HEK293 (cell line): ENCODE data around the gene SAMD14.

ENCODE experiments used
- CTCF ChIA-PET: fragments of 350-600 bp; formaldehyde crosslinking; extraction: SDS; loops from one replicate; lab custom pipeline; 2021; ENCODE audit warnings: antibody characterized with exemption; lab: Yijun Ruan, JAX
- POLR2A ChIA-PET: fragments of 300-600 bp; formaldehyde crosslinking; extraction: SDS; loops from one replicate; lab custom pipeline; 2020; ENCODE audit warnings: antibody characterized with exemption, inconsistent platforms; lab: Yijun Ruan, JAX
- H3K27ac ChIP-seq: fragments of 200-500 bp; sonication (Bioruptor generic); 2 replicates; pipeline ENCODE4 v1.5.1; 2014; ENCODE audit warnings: low read depth, low read length, control low read depth, inconsistent platforms; ENCODE audit errors: extremely low read depth
- H3K36me3 ChIP-seq, 2 experiments: fragments of 200-500 bp in 1 of 2; sonication (Bioruptor generic) in 1 of 2; 1 replicate in 1 of 2; 2 replicates in 1 of 2; pipeline ENCODE4 v1.5.1; 2014 to 2017; ENCODE audit warnings: inconsistent platforms in 2 of 2, low read length in 2 of 2; ENCODE audit not compliant: control insufficient read depth in 2 of 2, insufficient read depth in 1 of 2
- H3K4me1 ChIP-seq: fragments of 200-500 bp; sonication (Bioruptor generic); 2 replicates; pipeline ENCODE4 v1.5.1; 2014; ENCODE audit warnings: mild to moderate bottlenecking, low read length, inconsistent platforms; ENCODE audit not compliant: control insufficient read depth, insufficient read depth
- H3K4me3 ChIP-seq: 2 replicates; pipeline ENCODE4 v1.5.1; 2011; ENCODE audit warnings: low read depth, mild to moderate bottlenecking, control low read depth, low read length, moderate library complexity
- H3K9me3 ChIP-seq: fragments of 200-500 bp; sonication (Bioruptor generic); 2 replicates; pipeline ENCODE4 v1.5.1; 2014; ENCODE audit warnings: low read depth, low read length, inconsistent platforms; ENCODE audit not compliant: control insufficient read depth, insufficient read depth
- BCL11A ChIP-seq: fragments of 450-650 bp; formaldehyde crosslinking; IDR thresholded peaks from 2 replicates; pipeline ENCODE4 v1.5.1; 2016; ENCODE audit warnings: low read depth, missing biosample characterization, missing genetic modification characterization
- GLIS1 ChIP-seq: fragments of 450-650 bp; formaldehyde crosslinking; IDR thresholded peaks from 2 replicates; pipeline ENCODE4 v1.5.1; 2016; ENCODE audit warnings: missing biosample characterization, missing genetic modification characterization
- GLIS2 ChIP-seq: fragments of 450-650 bp; formaldehyde crosslinking; IDR thresholded peaks from 2 replicates; pipeline ENCODE4 v1.5.1; 2016; ENCODE audit warnings: missing biosample characterization, missing genetic modification characterization
- KLF16 ChIP-seq: fragments of 450-650 bp; formaldehyde crosslinking; IDR thresholded peaks from 2 replicates; pipeline ENCODE4 v1.5.1; 2017; ENCODE audit warnings: missing biosample characterization, missing genetic modification characterization
- MZF1 ChIP-seq: fragments of 450-650 bp; formaldehyde crosslinking; IDR thresholded peaks from 2 replicates; pipeline ENCODE4 v1.5.1; 2017; ENCODE audit warnings: missing biosample characterization, missing genetic modification characterization, borderline replicate concordance
- PRDM1 ChIP-seq: fragments of 450-650 bp; formaldehyde crosslinking; IDR thresholded peaks from 2 replicates; pipeline ENCODE4; 2016; ENCODE audit warnings: missing biosample characterization, missing genetic modification characterization
- SP2 ChIP-seq: fragments of 450-650 bp; formaldehyde crosslinking; IDR thresholded peaks from 2 replicates; pipeline ENCODE4 v1.5.1; 2016; ENCODE audit warnings: missing biosample characterization, missing genetic modification characterization
- SP3 ChIP-seq: fragments of 450-650 bp; formaldehyde crosslinking; IDR thresholded peaks from 2 replicates; pipeline ENCODE4 v1.5.1; 2016; ENCODE audit warnings: missing biosample characterization, missing genetic modification characterization
- TRIM28 ChIP-seq: IDR thresholded peaks from 2 replicates; pipeline ENCODE4 v1.6.1; 2011; ENCODE audit warnings: low read length, control low read depth, borderline replicate concordance
- ZBTB17 ChIP-seq: fragments of 450-650 bp; formaldehyde crosslinking; IDR thresholded peaks from 2 replicates; pipeline ENCODE4 v1.5.1; 2016; ENCODE audit warnings: missing biosample characterization, missing genetic modification characterization
- ZEB2 ChIP-seq: fragments of 450-650 bp; formaldehyde crosslinking; IDR thresholded peaks from 2 replicates; pipeline ENCODE4 v1.5.1; 2016; ENCODE audit warnings: missing biosample characterization, missing genetic modification characterization
- ZFHX2 ChIP-seq: fragments of 450-650 bp; formaldehyde crosslinking; conservative IDR thresholded peaks from 2 replicates; pipeline ENCODE4 v1.5.1; 2016; ENCODE audit warnings: missing biosample characterization, missing genetic modification characterization
- ZFP3 ChIP-seq: fragments of 450-650 bp; formaldehyde crosslinking; IDR thresholded peaks from 2 replicates; pipeline ENCODE4 v1.5.1; 2016; ENCODE audit warnings: low read depth, missing biosample characterization, missing genetic modification characterization
- ZNF132 ChIP-seq: fragments of 450-650 bp; formaldehyde crosslinking; IDR thresholded peaks from 2 replicates; pipeline ENCODE4 v1.5.1; 2017; ENCODE audit warnings: missing biosample characterization, missing genetic modification characterization, borderline replicate concordance
- ZNF138 ChIP-seq: fragments of 450-650 bp; formaldehyde crosslinking; IDR thresholded peaks from 2 replicates; pipeline ENCODE4 v1.5.1; 2016; ENCODE audit warnings: missing biosample characterization, missing genetic modification characterization, borderline replicate concordance
- ZNF140 ChIP-seq: fragments of 450-650 bp; formaldehyde crosslinking; IDR thresholded peaks from 2 replicates; pipeline ENCODE4 v1.5.1; 2016; ENCODE audit warnings: missing biosample characterization, missing genetic modification characterization
- ZNF175 ChIP-seq: fragments of 450-650 bp; formaldehyde crosslinking; IDR thresholded peaks from 2 replicates; pipeline ENCODE4 v1.5.1; 2016; ENCODE audit warnings: missing biosample characterization, missing genetic modification characterization
- ZNF223 ChIP-seq: fragments of 450-650 bp; formaldehyde crosslinking; IDR thresholded peaks from 2 replicates; pipeline ENCODE4 v1.5.1; 2016; ENCODE audit warnings: missing biosample characterization, missing genetic modification characterization
- ZNF350 ChIP-seq: fragments of 450-650 bp; formaldehyde crosslinking; IDR thresholded peaks from 2 replicates; pipeline ENCODE4 v1.5.0; 2017; ENCODE audit warnings: missing biosample characterization, mild to moderate bottlenecking, missing genetic modification characterization
- ZNF423 ChIP-seq: fragments of 450-650 bp; formaldehyde crosslinking; IDR thresholded peaks from 2 replicates; pipeline ENCODE4 v1.5.1; 2016; ENCODE audit warnings: missing biosample characterization, missing genetic modification characterization
- ZNF433 ChIP-seq: fragments of 450-650 bp; formaldehyde crosslinking; IDR thresholded peaks from 2 replicates; pipeline ENCODE4 v1.5.1; 2016; ENCODE audit warnings: missing biosample characterization, missing genetic modification characterization, low read depth
- ZNF529 ChIP-seq: fragments of 450-650 bp; formaldehyde crosslinking; IDR thresholded peaks from 2 replicates; pipeline ENCODE4 v1.5.1; 2017; ENCODE audit warnings: missing genetic modification characterization, missing biosample characterization; ENCODE audit not compliant: insufficient replicate concordance
- ZNF558 ChIP-seq: fragments of 450-650 bp; formaldehyde crosslinking; IDR thresholded peaks from 2 replicates; pipeline ENCODE4 v1.5.1; 2016; ENCODE audit warnings: missing biosample characterization, missing genetic modification characterization
- ZNF571 ChIP-seq: fragments of 450-650 bp; formaldehyde crosslinking; IDR thresholded peaks from 2 replicates; pipeline ENCODE4 v1.5.0; 2017; ENCODE audit warnings: missing biosample characterization, missing genetic modification characterization
- ZNF585B ChIP-seq: fragments of 450-650 bp; formaldehyde crosslinking; IDR thresholded peaks from 2 replicates; pipeline ENCODE4 v1.5.1; 2016; ENCODE audit warnings: missing biosample characterization, missing genetic modification characterization
- ZNF596 ChIP-seq: fragments of 450-650 bp; IDR thresholded peaks from 2 replicates; pipeline ENCODE4 v1.5.0; 2018; ENCODE audit warnings: missing biosample characterization, mild to moderate bottlenecking, missing genetic modification characterization, moderate library complexity
- ZNF600 ChIP-seq: fragments of 450-650 bp; formaldehyde crosslinking; IDR thresholded peaks from 2 replicates; pipeline ENCODE4 v1.5.1; 2016; ENCODE audit warnings: missing biosample characterization, missing genetic modification characterization
- ZNF629 ChIP-seq: fragments of 450-650 bp; formaldehyde crosslinking; IDR thresholded peaks from 2 replicates; pipeline ENCODE4 v1.5.1; 2017; ENCODE audit warnings: missing biosample characterization, missing genetic modification characterization
- ZNF660 ChIP-seq: fragments of 450-650 bp; IDR thresholded peaks from 2 replicates; pipeline ENCODE4 v1.5.1; 2018; ENCODE audit warnings: missing biosample characterization, mild to moderate bottlenecking, missing genetic modification characterization
- ZNF76 ChIP-seq: fragments of 450-650 bp; formaldehyde crosslinking; IDR thresholded peaks from 2 replicates; pipeline ENCODE4; 2016; ENCODE audit warnings: low read depth, missing biosample characterization, missing genetic modification characterization, borderline replicate concordance
- ZNF768 ChIP-seq: fragments of 450-650 bp; formaldehyde crosslinking; IDR thresholded peaks from 2 replicates; pipeline ENCODE4 v1.5.1; 2018; ENCODE audit warnings: missing biosample characterization, mild to moderate bottlenecking, missing genetic modification characterization
- ZNF791 ChIP-seq: fragments of 450-650 bp; formaldehyde crosslinking; IDR thresholded peaks from 2 replicates; pipeline ENCODE4 v1.5.1; 2016; ENCODE audit warnings: missing biosample characterization, missing genetic modification characterization
- ZSCAN5A ChIP-seq: fragments of 450-650 bp; formaldehyde crosslinking; IDR thresholded peaks from 2 replicates; pipeline ENCODE4 v1.5.1; 2016; ENCODE audit warnings: missing biosample characterization, missing genetic modification characterization
- TF ChIP-seq, protein P1 (sequence below): fragments of 450-650 bp; formaldehyde crosslinking; IDR thresholded peaks from 2 replicates; pipeline ENCODE4 v1.5.1; 2016; ENCODE audit warnings: missing biosample characterization, missing genetic modification characterization

The SAMD14 gene

DNA sequence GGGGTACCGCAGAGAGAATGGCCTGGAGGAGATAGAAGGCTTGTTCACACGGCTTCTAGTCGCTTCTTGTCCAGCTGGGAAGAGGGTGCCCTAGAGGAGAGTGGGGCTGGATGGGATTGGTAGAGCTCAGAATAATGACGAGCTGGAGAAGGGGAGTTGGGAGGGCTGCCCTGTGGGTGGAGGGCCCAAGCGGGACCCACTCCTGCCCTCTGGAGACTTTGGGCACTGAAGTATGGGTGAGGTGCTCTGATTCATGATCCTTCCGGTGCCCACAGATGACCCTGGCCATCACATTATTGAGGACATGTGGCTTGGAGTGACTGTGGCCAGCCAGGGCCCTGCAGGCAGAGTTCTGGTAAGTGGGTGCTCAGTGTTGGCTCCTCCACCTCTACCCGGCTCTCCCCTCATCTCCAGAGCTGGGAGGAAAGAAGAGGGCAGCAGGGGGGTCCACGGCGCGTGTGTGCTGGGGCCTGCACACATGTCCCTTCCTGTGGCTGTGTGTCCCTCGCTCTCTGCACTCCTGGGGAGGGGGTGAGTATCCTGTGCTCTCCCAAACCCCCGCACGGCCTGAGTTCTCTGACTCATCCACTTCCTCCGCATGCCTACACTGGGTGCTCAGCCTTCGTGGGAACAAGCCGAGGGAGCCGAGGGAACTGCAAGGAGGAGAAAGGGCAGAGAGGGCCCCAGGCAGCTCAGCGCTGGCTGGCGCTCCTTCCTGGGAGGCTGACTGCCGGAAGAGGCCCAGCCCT, 65.5 kb downstream of the SAMD14 start:
- H3K27ac ChIP-seq: no peak overlapping the region
- H3K9me3 ChIP-seq: no peaks in the 10 kb centered on the region
- POLR2A ChIA-PET: interaction anchor here (1.3 kb wide), 2 partner anchors 9 to 300 kb away, joined by 3 to 13 read pairs; partner anchors contain the start of genes FAM117A and ITGA3
- peaks cover 5% of the 10 kb centered on the region for H3K4me1 ChIP-seq
- H3K4me3 ChIP-seq: no peak overlapping the region
- H3K36me3 ChIP-seq: peaks cover 0 to 6% of the 10 kb centered on the region in 2 experiments; a peak in 1 of 3 replicates
- CTCF ChIA-PET: interaction anchor here (0.6 to 2.6 kb wide), 9 partner anchors 8 to 368 kb away, joined by 3 to 13 read pairs (median 5); partner anchors contain the start of gene ITGA3
- TF ChIP-seq ZNF140 (tag by site-specific recombination) (no peak), ZNF660 (tag by site-specific recombination) (0 out of 2 replicates have a peak, but pooled peaks have one; percentile 25), MZF1 (no peak), ZNF175 (tag by site-specific recombination) (no peak), ZNF629 (tag by site-specific recombination) (no peak), ZNF585B (tag by site-specific recombination) (no peak), ZFP3 (tag by site-specific recombination) (no peak), ZNF596 (tag by site-specific recombination) (no peak), ZNF768 (tag by site-specific recombination) (no peak), SP2 (no peak), ZNF558 (tag by site-specific recombination) (no peak), ZNF600 (0 out of 2 replicates have a peak, but pooled peaks have one; percentile 21), ZNF350 (tag by site-specific recombination) (no peak), ZNF132 (tag by site-specific recombination) (no peak), ZNF138 (no peak), ZFHX2 (tag by site-specific recombination) (peak; percentile 83), ZNF571 (no peak), PRDM1 (tag by site-specific recombination) (no peak), KLF16 (tag by site-specific recombination) (no peak), ZSCAN5A (tag by site-specific recombination) (no peak), SP3 (tag by site-specific recombination) (no peak), ZNF223 (tag by site-specific recombination) (no peak), ZEB2 (tag by site-specific recombination) (no peak), TRIM28 (no peak), ZBTB17 (tag by site-specific recombination) (peak; percentile 44; the same call in 1 of the 2 replicates), GLIS2 (tag by site-specific recombination) (peak; percentile 60), BCL11A (tag by site-specific recombination) (no peak), ZNF433 (no peak), ZNF791 (tag by site-specific recombination) (no peak), ZNF76 (tag by site-specific recombination) (no peak), GLIS1 (peak; percentile 81), ZNF423 (no peak), ZNF529 (tag by site-specific recombination) (no peak)
- TF ChIP-seq, protein P1, sequence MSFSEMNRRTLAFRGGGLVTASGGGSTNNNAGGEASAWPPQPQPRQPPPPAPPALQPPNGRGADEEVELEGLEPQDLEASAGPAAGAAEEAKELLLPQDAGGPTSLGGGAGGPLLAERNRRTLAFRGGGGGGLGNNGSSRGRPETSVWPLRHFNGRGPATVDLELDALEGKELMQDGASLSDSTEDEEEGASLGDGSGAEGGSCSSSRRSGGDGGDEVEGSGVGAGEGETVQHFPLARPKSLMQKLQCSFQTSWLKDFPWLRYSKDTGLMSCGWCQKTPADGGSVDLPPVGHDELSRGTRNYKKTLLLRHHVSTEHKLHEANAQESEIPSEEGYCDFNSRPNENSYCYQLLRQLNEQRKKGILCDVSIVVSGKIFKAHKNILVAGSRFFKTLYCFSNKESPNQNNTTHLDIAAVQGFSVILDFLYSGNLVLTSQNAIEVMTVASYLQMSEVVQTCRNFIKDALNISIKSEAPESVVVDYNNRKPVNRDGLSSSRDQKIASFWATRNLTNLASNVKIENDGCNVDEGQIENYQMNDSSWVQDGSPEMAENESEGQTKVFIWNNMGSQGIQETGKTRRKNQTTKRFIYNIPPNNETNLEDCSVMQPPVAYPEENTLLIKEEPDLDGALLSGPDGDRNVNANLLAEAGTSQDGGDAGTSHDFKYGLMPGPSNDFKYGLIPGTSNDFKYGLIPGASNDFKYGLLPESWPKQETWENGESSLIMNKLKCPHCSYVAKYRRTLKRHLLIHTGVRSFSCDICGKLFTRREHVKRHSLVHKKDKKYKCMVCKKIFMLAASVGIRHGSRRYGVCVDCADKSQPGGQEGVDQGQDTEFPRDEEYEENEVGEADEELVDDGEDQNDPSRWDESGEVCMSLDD (tag by site-specific recombination): no peak
